BE2C (cell line): ENCODE data around the gene PCGF1.

Experiments used
- DNase-seq: peaks from one replicate; pipeline ENCODE4 v3.0.0-alpha.2; 2020
- H3K27me3 ChIP-seq: fragments of 250-450 bp; sonication (Bioruptor Pico); 2 replicates; pipeline ENCODE4 v1.5.1; 2020; ENCODE audit warnings: mild to moderate bottlenecking
- H3K36me3 ChIP-seq: fragments of 250-450 bp; sonication (Bioruptor Pico); 2 replicates; pipeline ENCODE4 v1.5.1; 2020; ENCODE audit warnings: mild to moderate bottlenecking
- H3K4me1 ChIP-seq: fragments of 250-450 bp; sonication (Bioruptor Pico); 2 replicates; pipeline ENCODE4 v1.5.1; 2020
- H3K4me3 ChIP-seq: 2 replicates; pipeline ENCODE4 v1.5.1; 2011; ENCODE audit warnings: low read depth, low read length
- H3K9me3 ChIP-seq: fragments of 250-450 bp; sonication (Bioruptor Pico); 2 replicates; pipeline ENCODE4 v1.5.1; 2020
- TF ChIP-seq, protein P1 (sequence below): IDR thresholded peaks from 2 replicates; pipeline ENCODE4 v1.5.1; 2012; ENCODE audit warnings: mild to moderate bottlenecking, low read depth, low read length

Gene PCGF1

DNA sequence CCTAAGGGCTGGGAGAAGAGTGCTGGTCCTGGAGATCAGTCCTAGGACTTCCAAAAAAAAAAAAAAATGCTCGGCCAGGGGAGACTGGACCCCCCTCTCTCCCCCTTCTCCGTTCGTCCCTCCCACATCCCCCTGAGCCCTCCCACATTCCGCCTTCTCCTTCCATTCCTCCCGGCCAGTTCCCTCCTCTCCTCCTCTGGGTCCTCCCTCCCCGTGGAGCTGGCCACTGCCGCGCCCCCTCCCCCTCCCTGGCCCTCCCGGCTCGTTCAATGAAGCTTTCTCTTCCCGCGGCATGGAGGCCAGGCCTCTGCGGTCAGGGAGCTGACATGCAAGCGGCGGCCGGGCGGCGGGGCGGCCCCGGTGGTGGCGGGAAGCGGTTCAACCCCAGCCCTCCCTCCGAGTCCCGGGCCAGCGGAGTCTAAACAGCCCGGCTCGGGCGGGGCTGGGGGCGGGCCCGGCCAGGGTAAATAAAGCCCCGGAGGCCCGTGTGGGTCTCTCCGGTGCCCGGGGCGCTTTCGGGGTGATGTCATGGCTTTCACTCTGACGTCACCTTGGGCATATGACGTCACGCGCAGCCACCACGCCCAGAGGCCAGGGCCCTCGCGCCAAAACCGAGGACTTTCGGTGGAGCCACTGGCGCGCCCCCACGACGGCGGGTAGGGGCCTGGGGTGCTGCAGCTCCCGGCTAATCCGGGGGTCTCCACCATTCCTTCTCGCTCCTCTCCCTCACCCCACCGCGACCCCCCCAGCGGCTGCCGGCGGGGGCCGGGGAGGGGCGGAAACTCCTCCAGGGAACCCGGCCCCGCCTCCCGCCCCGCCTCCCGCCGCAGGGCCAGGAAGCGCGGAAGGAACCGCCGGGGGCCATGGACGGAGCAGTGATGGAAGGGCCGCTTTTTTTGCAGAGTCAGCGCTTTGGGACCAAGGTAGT is 46.7 kb upstream of the PCGF1 start, which contains the start of the genes DOK1 and LOXL3:
Gene DOK1 (plus strand): TSS at position 829 of the 928 bp plus-strand sequence. CDS start 35 bp downstream, at position 864.
Gene LOXL3 (minus strand): TSS at position 51 of the 928 bp plus-strand sequence. CDS start 1,308 bp downstream, outside the sequence.
- Histone ChIP-seq H3K4me3 (peak within 1 kb of the TSS; percentile 69), H3K27me3 (no peaks in the 10 kb centered on the region), H3K9me3 (no peaks in the 10 kb centered on the region), H3K4me1 (no peaks in the 10 kb centered on the region), H3K36me3 (no peaks in the 10 kb centered on the region; the same call in 1 of the 2 replicates)
- TF ChIP-seq, protein P1, sequence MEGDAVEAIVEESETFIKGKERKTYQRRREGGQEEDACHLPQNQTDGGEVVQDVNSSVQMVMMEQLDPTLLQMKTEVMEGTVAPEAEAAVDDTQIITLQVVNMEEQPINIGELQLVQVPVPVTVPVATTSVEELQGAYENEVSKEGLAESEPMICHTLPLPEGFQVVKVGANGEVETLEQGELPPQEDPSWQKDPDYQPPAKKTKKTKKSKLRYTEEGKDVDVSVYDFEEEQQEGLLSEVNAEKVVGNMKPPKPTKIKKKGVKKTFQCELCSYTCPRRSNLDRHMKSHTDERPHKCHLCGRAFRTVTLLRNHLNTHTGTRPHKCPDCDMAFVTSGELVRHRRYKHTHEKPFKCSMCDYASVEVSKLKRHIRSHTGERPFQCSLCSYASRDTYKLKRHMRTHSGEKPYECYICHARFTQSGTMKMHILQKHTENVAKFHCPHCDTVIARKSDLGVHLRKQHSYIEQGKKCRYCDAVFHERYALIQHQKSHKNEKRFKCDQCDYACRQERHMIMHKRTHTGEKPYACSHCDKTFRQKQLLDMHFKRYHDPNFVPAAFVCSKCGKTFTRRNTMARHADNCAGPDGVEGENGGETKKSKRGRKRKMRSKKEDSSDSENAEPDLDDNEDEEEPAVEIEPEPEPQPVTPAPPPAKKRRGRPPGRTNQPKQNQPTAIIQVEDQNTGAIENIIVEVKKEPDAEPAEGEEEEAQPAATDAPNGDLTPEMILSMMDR: no peak
- DNase-seq: peak; percentile 77

DNA sequence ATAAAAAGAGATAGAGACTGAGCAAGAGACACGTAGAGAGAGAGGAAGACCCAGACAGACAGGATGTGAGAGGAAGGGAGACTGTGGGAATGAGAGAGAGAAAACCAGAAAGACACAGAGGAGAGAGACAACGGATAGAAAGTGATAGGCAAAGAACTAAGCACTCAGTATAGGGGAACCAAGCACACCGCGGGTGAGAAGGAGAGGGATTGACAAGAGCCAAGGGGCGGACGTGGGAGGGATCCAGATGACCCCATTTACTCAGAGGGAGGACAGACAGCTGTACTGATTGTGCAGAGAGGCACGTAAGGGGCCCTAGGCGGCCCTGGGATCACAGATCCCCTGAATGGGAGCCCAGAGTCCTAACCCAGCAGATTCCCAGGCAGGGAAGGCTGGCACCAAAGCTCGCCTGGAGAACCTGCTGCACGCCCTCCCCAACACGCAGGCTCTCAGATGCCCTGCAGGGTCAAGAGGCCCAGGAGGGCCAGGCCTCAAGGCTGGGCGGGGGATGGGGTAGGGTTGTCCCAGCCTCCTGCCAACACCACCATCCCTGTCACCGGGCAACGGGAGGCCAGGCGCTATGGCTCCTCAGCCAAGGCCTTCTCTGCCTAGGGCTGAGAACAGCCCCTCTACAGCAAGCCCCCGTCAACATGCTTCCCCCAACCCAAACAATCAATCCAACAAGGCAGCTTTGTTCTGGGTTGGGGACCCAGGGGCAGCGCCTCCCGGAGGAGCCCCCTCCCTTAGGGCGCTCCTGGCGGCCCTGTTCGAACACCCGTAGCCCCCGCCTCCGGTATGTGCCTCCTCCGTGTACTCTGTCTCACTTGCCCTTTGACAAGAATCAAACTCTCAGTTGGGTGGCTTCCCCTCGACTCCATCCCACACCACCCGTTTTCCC is 45.7 kb upstream of the PCGF1 start:
- TF ChIP-seq, protein P1: no peak
- no peaks in the 10 kb centered on the region for H3K4me1 ChIP-seq
- H3K9me3 ChIP-seq: no peaks in the 10 kb centered on the region
- DNase-seq: peak; percentile 42
- H3K36me3 ChIP-seq: no peaks in the 10 kb centered on the region; the same call in 1 of the 2 replicates
- H3K27me3 ChIP-seq: no peaks in the 10 kb centered on the region
- peak overlapping the region; percentile 69 for H3K4me3 ChIP-seq

DNA sequence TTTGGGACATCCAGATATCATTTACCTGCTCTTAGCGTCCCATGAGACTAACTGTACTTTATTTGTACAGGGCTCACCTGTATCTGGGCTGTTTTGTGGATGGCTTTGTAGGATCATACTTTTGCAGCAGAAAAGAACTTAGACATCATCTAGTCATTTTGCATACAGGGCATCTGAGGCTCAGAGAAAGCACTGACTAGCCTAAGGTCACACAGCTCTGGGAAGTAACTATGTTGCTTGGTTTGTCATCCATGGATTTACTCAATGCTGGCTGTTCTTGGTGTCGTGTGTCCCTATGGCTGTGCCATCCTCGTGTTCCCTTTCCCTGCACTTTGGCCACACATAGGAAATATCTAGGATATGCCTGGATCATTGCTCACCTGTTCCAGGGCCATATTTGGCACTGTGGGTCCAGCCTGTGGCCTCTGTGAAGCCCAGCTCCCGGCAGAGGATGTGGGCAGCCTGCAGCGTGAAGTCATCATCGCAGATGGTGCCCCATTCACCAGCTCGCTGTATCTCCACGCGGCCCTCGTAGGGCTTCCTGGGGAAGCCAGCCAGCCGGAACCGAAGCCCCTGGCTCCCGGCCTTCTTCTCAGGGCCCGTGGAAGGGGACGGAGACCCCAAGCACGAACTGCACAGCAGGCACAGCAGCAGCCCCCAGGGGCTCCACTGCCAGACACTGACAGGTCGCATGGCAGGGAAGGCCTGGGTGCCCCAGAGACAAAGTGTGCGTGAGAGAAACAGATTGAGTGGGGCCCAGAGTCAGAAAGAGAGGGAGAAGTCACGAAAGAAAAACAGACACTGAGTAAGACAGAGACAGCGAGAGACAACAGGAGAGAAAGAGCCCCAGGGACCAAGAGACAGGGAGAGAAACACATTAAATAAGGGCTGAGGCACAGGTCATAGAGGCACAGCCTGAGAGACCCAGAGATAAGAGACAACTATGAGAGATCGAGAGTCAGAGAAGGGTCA is 44.7 kb upstream of the PCGF1 start:
- Histone ChIP-seq H3K9me3 (no peaks in the 10 kb centered on the region), H3K36me3 (no peaks in the 10 kb centered on the region; the same call in 1 of the 2 replicates), H3K4me3 (peak overlapping the region; percentile 69), H3K4me1 (no peaks in the 10 kb centered on the region), H3K27me3 (no peaks in the 10 kb centered on the region)
- TF ChIP-seq, protein P1: no peak
- no peak for DNase-seq

DNA sequence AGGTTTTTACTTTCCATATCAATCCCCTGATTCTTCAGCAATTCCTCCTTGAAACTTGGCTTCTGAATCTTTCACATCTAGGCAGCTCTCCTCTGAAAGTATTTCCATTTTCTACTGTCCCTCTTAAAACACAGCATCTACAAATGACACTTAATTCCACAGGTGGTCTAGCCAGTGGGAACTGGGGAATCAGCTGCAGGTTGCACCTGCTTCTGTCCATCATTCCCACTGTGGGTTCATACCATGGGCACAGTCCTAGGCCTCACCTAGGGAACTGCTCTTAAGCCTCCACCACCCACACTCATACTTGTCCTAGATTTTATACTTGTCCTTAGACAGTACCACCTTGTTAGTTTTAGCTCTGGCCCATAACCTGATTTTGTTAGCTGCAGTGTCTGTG is 44.0 kb upstream of the PCGF1 start:
- no peak for DNase-seq
- no peaks in the 10 kb centered on the region for H3K4me1 ChIP-seq
- TF ChIP-seq, protein P1: no peak
- H3K4me3 ChIP-seq: no peak overlapping the region
- H3K9me3 ChIP-seq: no peaks in the 10 kb centered on the region
- no peaks in the 10 kb centered on the region for H3K27me3 ChIP-seq
- H3K36me3 ChIP-seq: no peaks in the 10 kb centered on the region; the same call in 1 of the 2 replicates

DNA sequence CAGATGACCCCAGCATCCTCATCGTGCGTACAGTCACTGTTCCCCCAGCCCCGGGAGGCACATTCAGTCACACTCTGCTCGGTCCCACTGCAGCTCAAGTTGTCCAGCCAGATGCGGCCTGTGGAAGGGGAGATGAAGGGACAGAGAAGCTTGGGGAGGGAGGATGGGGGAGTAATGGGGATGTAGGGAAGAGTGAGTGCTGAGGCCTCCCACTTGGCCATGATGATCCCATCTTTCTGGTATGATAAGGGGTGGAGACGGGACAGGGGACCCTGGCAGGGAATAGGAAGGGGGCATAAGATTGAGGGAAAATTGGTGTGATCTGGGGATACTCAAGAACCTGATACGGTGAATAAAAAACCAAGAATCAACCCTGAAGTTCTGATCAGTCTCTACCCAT is 42.7 kb upstream of the PCGF1 start:
- Histone ChIP-seq H3K4me3 (no peak overlapping the region), H3K27me3 (no peaks in the 10 kb centered on the region)

More for the DNA sequence above, 42.7 kb upstream of the PCGF1 start:
- Histone ChIP-seq H3K4me1 (no peaks in the 10 kb centered on the region), H3K9me3 (no peaks in the 10 kb centered on the region), H3K36me3 (no peaks in the 10 kb centered on the region; the same call in 1 of the 2 replicates)
- no peak for DNase-seq
- TF ChIP-seq, protein P1: no peak
